GM12878 (cell line): Measurements from ENCODE around the gene KLHL3.

Source experiments
- CHD1 ChIP-seq: IDR thresholded peaks from 2 replicates; pipeline ENCODE4 v1.6.1; 2012; ENCODE audit warnings: low read depth, low read length, improper control_type of control experiment
- ELK1 ChIP-seq: IDR thresholded peaks from 2 replicates; pipeline ENCODE4 v1.6.1; 2012; ENCODE audit warnings: low read depth, low read length, improper control_type of control experiment
- EP300 ChIP-seq, 2 experiments: fragments of 150-350 bp in 1 of 2; IDR thresholded peaks; 2 replicates each; pipeline ENCODE4 v1.6.1; 2011 to 2012; ENCODE audit warnings: low read depth in 2 of 2, low read length in 2 of 2, borderline replicate concordance in 1 of 2, improper control_type of control experiment in 1 of 2, inconsistent platforms in 1 of 2; ENCODE audit not compliant: control insufficient read depth in 1 of 2
- GABPA ChIP-seq: IDR thresholded peaks from 2 replicates; pipeline ENCODE4 v1.6.1; 2014; ENCODE audit warnings: antibody characterized with exemption, low read depth, mild to moderate bottlenecking, inconsistent platforms
- HDAC2 ChIP-seq: fragments of 200-600 bp; sonication (generic); IDR thresholded peaks from 2 replicates; pipeline ENCODE4 v1.6.1; 2017
- NRF1 ChIP-seq: conservative IDR thresholded peaks from 2 replicates; pipeline ENCODE4 v1.6.1; 2011; ENCODE audit warnings: mild to moderate bottlenecking, low read depth, low read length, improper control_type of control experiment
- POLR2AphosphoS5 ChIP-seq: IDR thresholded peaks from 2 replicates; pipeline ENCODE4 v1.6.1; 2011; ENCODE audit warnings: mild to moderate bottlenecking, low read length, inconsistent platforms
- RAD21 ChIP-seq: IDR thresholded peaks from 2 replicates; pipeline ENCODE4 v1.6.1; 2011; ENCODE audit warnings: mild to moderate bottlenecking, low read depth, low read length, moderate library complexity; ENCODE audit not compliant: insufficient read depth
- RELA ChIP-seq: fragments of 450-650 bp; IDR thresholded peaks from 2 replicates; pipeline ENCODE4 v1.8.0; 2014; ENCODE audit warnings: borderline replicate concordance; ENCODE audit not compliant: partially characterized antibody
- ZNF274 ChIP-seq: IDR thresholded peaks from one replicate; pipeline ENCODE4 v1.8.0; 2011; ENCODE audit not compliant: insufficient read length, insufficient read depth
- TF ChIP-seq, protein P1 (sequence below), 3 experiments: IDR thresholded peaks in 2 of 3; conservative IDR thresholded peaks in 1 of 3; 2 replicates each; pipeline ENCODE4 v1.5.1; 2011; ENCODE audit warnings: low read depth in 3 of 3, low read length in 3 of 3, mild to moderate bottlenecking in 3 of 3, control low read depth in 2 of 3, moderate library complexity in 2 of 3, inconsistent platforms in 1 of 3, mixed read lengths in 1 of 3; ENCODE audit not compliant: control insufficient read depth in 2 of 3, insufficient read depth in 1 of 3; ENCODE audit errors: extremely low read depth in 1 of 3
- TF ChIP-seq, protein P2 (sequence below): fragments of 450-650 bp; IDR thresholded peaks from 2 replicates; pipeline ENCODE4 v1.6.1; 2017; ENCODE audit warnings: mild to moderate bottlenecking

DNA sequence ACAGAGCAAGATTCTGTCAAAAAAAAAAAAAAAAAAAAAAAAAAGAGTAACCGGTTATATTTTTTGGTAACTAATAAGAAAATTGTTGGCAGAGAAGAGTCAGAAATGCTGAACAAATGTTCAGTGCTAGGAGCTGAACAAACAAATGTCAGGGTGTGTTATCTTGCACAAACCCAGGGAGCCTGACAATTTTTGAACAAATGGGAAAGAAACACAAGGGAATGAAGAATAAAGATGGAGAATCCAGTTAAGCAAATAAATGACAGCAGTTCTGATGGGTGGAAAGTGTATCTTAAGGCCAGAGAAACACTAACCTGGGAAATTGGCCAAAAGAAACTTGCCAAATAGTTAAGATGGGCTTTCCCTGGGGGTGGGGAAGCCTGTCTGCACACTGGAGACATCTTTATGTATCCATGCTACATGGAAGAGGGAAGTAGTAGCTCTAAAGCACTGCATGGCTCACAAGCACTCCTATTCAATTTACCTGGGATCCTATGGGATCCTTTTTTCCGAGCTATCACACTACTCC lies 23.7 kb downstream of the KLHL3 start:
- no peak for TF ChIP-seq POLR2AphosphoS5
- TF ChIP-seq, protein P1, sequence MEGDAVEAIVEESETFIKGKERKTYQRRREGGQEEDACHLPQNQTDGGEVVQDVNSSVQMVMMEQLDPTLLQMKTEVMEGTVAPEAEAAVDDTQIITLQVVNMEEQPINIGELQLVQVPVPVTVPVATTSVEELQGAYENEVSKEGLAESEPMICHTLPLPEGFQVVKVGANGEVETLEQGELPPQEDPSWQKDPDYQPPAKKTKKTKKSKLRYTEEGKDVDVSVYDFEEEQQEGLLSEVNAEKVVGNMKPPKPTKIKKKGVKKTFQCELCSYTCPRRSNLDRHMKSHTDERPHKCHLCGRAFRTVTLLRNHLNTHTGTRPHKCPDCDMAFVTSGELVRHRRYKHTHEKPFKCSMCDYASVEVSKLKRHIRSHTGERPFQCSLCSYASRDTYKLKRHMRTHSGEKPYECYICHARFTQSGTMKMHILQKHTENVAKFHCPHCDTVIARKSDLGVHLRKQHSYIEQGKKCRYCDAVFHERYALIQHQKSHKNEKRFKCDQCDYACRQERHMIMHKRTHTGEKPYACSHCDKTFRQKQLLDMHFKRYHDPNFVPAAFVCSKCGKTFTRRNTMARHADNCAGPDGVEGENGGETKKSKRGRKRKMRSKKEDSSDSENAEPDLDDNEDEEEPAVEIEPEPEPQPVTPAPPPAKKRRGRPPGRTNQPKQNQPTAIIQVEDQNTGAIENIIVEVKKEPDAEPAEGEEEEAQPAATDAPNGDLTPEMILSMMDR (IDR thresholded peaks at IDR 0.05 in 2 of 3, conservative IDR thresholded peaks at IDR 0.05 in 1 of 3; ENCODE audit: control insufficient read depth in 2 of 3, extremely low read depth in 1 of 3, insufficient read depth in 1 of 3, low read depth in 3 of 3, low read length in 3 of 3) = no peak
- TF ChIP-seq ELK1 = no peak
- no peak for TF ChIP-seq RELA
- TF ChIP-seq HDAC2 = no peak
- no peak for TF ChIP-seq NRF1
- no peak for TF ChIP-seq ZNF274
- no peak for TF ChIP-seq RAD21
- no peak for TF ChIP-seq EP300 (IDR thresholded peaks at IDR 0.05; ENCODE audit: borderline replicate concordance in 1 of 2, control insufficient read depth in 1 of 2, low read depth in 2 of 2, low read length in 2 of 2)
- no peak for TF ChIP-seq CHD1
- TF ChIP-seq, protein P2, sequence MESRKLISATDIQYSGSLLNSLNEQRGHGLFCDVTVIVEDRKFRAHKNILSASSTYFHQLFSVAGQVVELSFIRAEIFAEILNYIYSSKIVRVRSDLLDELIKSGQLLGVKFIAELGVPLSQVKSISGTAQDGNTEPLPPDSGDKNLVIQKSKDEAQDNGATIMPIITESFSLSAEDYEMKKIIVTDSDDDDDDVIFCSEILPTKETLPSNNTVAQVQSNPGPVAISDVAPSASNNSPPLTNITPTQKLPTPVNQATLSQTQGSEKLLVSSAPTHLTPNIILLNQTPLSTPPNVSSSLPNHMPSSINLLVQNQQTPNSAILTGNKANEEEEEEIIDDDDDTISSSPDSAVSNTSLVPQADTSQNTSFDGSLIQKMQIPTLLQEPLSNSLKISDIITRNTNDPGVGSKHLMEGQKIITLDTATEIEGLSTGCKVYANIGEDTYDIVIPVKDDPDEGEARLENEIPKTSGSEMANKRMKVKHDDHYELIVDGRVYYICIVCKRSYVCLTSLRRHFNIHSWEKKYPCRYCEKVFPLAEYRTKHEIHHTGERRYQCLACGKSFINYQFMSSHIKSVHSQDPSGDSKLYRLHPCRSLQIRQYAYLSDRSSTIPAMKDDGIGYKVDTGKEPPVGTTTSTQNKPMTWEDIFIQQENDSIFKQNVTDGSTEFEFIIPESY = no peak
- TF ChIP-seq GABPA = no peak
